Activated T-helper 1 cell treated with anti-CD3 and anti-CD28 coated beads, Interleukin-12 subunit alpha, Interleukin-12 subunit beta, Interleukin-2, Interleukin-4 antibody, amounts not matched to agents 30 ng/mL and 10 ng/mL and 1 ng/mL, durations not matched to agents 14 hours and 24 hours and 36 hours (primary cell): ENCODE results near the gene NME4. TPM values are rescaled to one million over a fixed set of nuclear protein-coding genes. Genes with fewer than 3 reads are reported as not detected.

Experiments used
- DNase-seq: peaks from one replicate; pipeline ENCODE4 v3.0.0; 2021; ENCODE audit warnings: low spot score
- H3K27ac Mint-ChIP-seq: one replicate; pipeline ENCODE4 v1.8.0; 2021; ENCODE audit warnings: mild to moderate bottlenecking, mixed read lengths
- H3K27me3 Mint-ChIP-seq: one replicate; pipeline ENCODE4 v1.8.0; 2022; ENCODE audit warnings: mild to moderate bottlenecking, moderate library complexity, mixed read lengths; ENCODE audit not compliant: insufficient read depth
- H3K36me3 Mint-ChIP-seq: one replicate; pipeline ENCODE4 v1.8.0; 2021; ENCODE audit warnings: low read depth, mixed read lengths
- H3K4me1 Mint-ChIP-seq: one replicate; pipeline ENCODE4 v1.8.0; 2021; ENCODE audit warnings: low read depth, mixed read lengths
- H3K4me3 Mint-ChIP-seq: one replicate; pipeline ENCODE4 v1.8.0; 2021; ENCODE audit warnings: mild to moderate bottlenecking, moderate library complexity, mixed read lengths
- H3K9me3 Mint-ChIP-seq: one replicate; pipeline ENCODE4 v1.8.0; 2021; ENCODE audit warnings: mixed read lengths
- intact Hi-C: fragments of 100-400 bp; cut with micrococcal nuclease; formaldehyde crosslinking; loops from one replicate; pipeline ENCODE4 v1.15.1; 2024
- total RNA-seq: library from RNA; stranded (reverse); gene quantifications from 2 replicates; pipeline ENCODE4 v1.2.3, GENCODE V29; 2022

NME4 gene
- total RNA-seq, 1 donor from 2014 or later: 57.2 TPM

GRCh38 chr16:424033-424622 lies 27.1 kb downstream of the NME4 start:
- Mint-ChIP-seq H3K36me3 (peaks cover 6% of the 10 kb centered on the region), H3K27me3 (peaks cover 18% of the 10 kb centered on the region), H3K4me3 (peak overlapping the region; percentile 71), H3K4me1 (peaks cover 32% of the 10 kb centered on the region), H3K27ac (no peak overlapping the region), H3K9me3 (no peaks in the 10 kb centered on the region)
- intact Hi-C loops: no loop called here
- DNase-seq: no peak

DNA sequence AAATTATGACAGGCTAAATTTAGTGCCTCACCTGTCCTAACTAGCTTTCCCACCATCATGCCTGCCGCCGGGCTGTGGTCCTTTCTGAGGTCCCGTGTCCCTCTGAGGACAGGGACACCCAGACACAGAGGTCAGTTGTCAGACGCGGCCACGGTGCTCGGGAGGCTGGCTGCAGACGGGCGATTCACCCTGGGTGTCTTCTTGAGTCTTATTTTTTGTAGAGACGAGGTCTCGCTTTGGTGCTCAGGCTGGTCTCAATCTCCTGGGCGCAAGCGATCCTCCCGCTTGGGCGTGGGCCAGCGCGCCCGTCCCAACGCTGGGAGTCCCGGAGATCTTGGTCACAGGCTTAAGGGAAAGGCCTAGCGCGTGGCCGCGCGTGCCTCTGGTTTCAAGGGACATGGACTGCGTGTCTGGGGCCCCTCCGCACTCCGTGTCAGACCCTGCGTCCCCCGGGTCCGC lies 27.7 kb downstream of the NME4 start:
- Mint-ChIP-seq H3K27me3 (peaks cover 18% of the 10 kb centered on the region), H3K4me3 (peak overlapping the region; percentile 71), H3K9me3 (no peaks in the 10 kb centered on the region), H3K4me1 (peaks cover 32% of the 10 kb centered on the region), H3K27ac (no peak overlapping the region), H3K36me3 (peaks cover 6% of the 10 kb centered on the region)
- intact Hi-C loops: loop anchor here (1.0 kb wide), 5 partner anchors 22 to 212 kb away; partner anchors contain the start of genes METTL26 and PGAP6
- no peak for DNase-seq

GRCh38 chr16:425082-425718 lies 28.2 kb downstream of the NME4 start, which contains the start of gene RAB11FIP3:
Gene RAB11FIP3, plus strand, starts transcription at chr16:425649. Its CDS starts 358 bp downstream, at chr16:426007.
- Mint-ChIP-seq H3K27ac (peak within 1 kb of the TSS; percentile 88), H3K27me3 (peaks cover 16% of the 10 kb centered on the region), H3K9me3 (no peaks in the 10 kb centered on the region), H3K4me1 (peaks cover 32% of the 10 kb centered on the region), H3K4me3 (peak within 1 kb of the TSS; percentile 84), H3K36me3 (peaks cover 6% of the 10 kb centered on the region)
- DNase-seq: peak; percentile 83
- intact Hi-C loops: loop anchor here (1.0 kb wide), 5 partner anchors 23 to 211 kb away; partner anchors contain the start of genes METTL26 and PGAP6

DNA sequence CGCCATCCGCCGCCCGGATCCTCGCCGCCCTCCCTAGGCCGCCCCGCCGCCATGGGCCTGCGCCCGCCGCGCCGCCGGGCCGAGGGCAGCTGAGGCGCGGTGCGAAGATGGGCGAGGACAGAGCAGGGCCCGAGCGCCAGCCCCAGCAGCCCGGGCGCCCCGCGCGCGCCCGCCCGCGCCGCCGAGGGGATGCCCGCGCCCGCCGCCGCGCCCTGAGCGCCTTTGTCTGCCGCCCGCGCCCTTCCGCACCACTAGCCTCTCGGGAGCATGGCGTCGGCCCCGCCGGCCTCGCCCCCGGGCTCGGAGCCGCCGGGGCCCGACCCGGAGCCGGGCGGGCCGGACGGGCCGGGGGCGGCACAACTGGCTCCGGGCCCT lies 28.7 kb downstream of the NME4 start:
- no peak overlapping the region for H3K27ac Mint-ChIP-seq
- peaks cover 32% of the 10 kb centered on the region for H3K4me1 Mint-ChIP-seq
- H3K27me3 Mint-ChIP-seq: peaks cover 15% of the 10 kb centered on the region
- peak overlapping the region; percentile 84 for H3K4me3 Mint-ChIP-seq
- no peak for DNase-seq
- H3K9me3 Mint-ChIP-seq: no peaks in the 10 kb centered on the region
- intact Hi-C loops: loop anchor here (1.0 kb wide), 5 partner anchors 23 to 211 kb away; partner anchors contain the start of genes METTL26 and PGAP6
- peaks cover 6% of the 10 kb centered on the region for H3K36me3 Mint-ChIP-seq

DNA sequence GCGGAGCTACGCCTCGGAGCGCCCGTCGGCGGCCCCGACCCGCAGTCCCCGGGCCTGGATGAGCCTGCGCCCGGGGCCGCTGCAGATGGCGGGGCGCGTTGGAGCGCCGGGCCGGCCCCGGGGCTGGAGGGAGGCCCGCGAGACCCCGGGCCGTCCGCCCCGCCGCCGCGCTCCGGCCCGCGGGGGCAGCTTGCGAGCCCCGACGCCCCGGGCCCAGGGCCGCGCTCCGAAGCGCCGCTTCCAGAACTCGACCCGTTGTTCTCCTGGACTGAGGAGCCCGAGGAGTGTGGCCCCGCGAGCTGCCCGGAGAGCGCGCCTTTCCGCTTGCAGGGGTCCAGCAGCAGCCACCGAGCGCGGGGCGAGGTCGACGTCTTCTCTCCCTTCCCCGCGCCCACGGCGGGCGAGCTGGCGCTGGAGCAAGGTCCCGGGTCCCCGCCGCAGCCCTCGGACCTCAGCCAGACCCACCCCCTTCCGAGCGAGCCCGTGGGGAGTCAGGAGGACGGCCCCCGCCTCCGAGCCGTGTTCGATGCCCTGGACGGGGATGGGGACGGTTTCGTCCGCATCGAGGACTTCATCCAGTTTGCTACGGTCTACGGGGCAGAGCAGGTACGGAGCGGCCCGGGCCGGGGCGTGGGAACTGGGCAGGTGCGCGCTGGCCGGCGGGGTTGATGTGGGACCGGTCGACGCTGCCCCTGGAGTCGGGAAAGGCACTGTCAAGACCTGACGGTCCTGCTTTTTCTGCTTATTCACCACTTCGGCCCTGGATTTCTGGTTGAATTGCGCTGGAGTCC lies 29.3 kb downstream of the NME4 start:
- intact Hi-C loops: no loop called here
- peak overlapping the region; percentile 52 for H3K27ac Mint-ChIP-seq
- no peaks in the 10 kb centered on the region for H3K9me3 Mint-ChIP-seq
- DNase-seq: no peak
- peaks cover 11% of the 10 kb centered on the region for H3K27me3 Mint-ChIP-seq
- peaks cover 6% of the 10 kb centered on the region for H3K36me3 Mint-ChIP-seq
- H3K4me3 Mint-ChIP-seq: peak overlapping the region; percentile 82
- H3K4me1 Mint-ChIP-seq: peaks cover 32% of the 10 kb centered on the region

DNA sequence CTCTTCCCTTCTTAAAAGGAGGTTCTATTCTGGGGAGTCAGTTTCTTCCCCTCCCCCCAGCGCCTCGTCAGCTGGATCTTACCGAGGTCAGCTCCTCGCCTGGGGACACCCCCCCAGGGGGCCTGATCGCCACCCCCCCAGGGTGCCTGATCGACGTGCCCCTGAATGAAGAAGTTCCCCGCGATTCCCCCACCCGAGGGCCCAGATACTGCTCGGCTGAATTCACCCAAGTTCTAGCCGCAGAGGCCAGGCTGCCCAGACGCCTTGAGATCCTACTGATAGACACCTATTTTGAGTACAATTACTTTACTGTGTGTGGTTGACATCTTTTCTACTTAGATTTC lies 29.9 kb downstream of the NME4 start:
- DNase-seq: no peak
- Mint-ChIP-seq H3K4me1 (peaks cover 32% of the 10 kb centered on the region), H3K27me3 (peaks cover 11% of the 10 kb centered on the region), H3K36me3 (peaks cover 6% of the 10 kb centered on the region), H3K27ac (peak overlapping the region; percentile 52), H3K4me3 (peak overlapping the region; percentile 82), H3K9me3 (no peaks in the 10 kb centered on the region)
- intact Hi-C loops: no loop called here

DNA sequence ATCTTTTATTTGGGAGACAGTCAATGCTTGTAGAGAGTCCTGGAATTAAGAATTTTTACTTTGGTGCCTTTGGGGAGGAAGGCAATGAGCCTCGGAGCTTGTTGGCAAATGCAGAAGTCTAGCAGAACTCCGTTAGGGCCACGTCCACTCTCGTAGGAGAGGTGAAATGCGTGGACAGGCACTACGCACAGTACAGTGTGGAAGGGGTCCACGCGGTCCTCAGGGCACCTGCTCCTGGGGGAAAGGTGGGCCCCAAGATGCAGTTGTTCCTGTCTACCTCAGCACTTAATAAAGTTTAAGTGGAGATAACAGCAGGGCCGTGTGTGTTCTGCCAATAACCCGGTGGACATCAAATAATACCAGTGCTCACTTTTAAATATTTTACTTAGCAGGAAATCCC lies 30.3 kb downstream of the NME4 start:
- peaks cover 9% of the 10 kb centered on the region for H3K27me3 Mint-ChIP-seq
- peak overlapping the region; percentile 52 for H3K27ac Mint-ChIP-seq
- H3K36me3 Mint-ChIP-seq: peaks cover 6% of the 10 kb centered on the region
- intact Hi-C loops: no loop called here
- no peak for DNase-seq
- H3K9me3 Mint-ChIP-seq: no peaks in the 10 kb centered on the region
- peaks cover 32% of the 10 kb centered on the region for H3K4me1 Mint-ChIP-seq
- H3K4me3 Mint-ChIP-seq: peak overlapping the region; percentile 82

DNA sequence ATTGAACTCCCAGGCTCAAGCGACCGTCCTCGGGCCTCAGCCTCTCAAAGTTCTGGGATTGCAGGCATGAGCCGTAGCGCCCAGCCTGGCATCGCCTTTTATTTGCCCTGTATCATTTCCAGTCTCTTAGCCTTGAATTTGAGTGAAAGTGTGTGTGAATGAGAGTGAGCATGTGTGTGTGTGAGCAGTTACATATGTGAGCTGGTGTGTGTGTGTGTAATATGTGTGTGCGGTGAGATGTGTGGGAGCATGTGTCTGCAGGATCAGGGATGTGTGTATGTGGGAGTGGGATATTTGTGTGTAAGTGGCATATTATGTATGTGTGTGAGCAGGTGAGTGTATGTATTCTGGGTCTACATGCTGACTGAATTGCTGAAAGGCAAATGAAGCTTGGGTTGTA lies 33.9 kb downstream of the NME4 start:
- Mint-ChIP-seq H3K4me1 (peaks cover 22% of the 10 kb centered on the region), H3K36me3 (peaks cover 9% of the 10 kb centered on the region), H3K27ac (no peak overlapping the region)

GRCh38 chr16:440627-441026 lies 43.6 kb downstream of the NME4 start:
- H3K27me3 Mint-ChIP-seq: no peaks in the 10 kb centered on the region
- H3K9me3 Mint-ChIP-seq: no peaks in the 10 kb centered on the region
- DNase-seq: no peak
- H3K36me3 Mint-ChIP-seq: no peaks in the 10 kb centered on the region
- H3K4me1 Mint-ChIP-seq: peaks cover 4% of the 10 kb centered on the region
- intact Hi-C loops: loop anchor here (10.0 kb wide), 1 partner anchor 54 kb away; no protein-coding TSS in a partner anchor
- H3K4me3 Mint-ChIP-seq: no peak overlapping the region
- no peak overlapping the region for H3K27ac Mint-ChIP-seq

More for the DNA sequence above, 33.9 kb downstream of the NME4 start:
- no peak overlapping the region for H3K4me3 Mint-ChIP-seq
- no peak for DNase-seq
- H3K9me3 Mint-ChIP-seq: no peaks in the 10 kb centered on the region
- intact Hi-C loops: no loop called here
- no peaks in the 10 kb centered on the region for H3K27me3 Mint-ChIP-seq

GRCh38 chr16:441447-441846 lies 44.4 kb downstream of the NME4 start:
- no peak for DNase-seq
- H3K4me3 Mint-ChIP-seq: no peak overlapping the region
- no peaks in the 10 kb centered on the region for H3K9me3 Mint-ChIP-seq
- H3K36me3 Mint-ChIP-seq: no peaks in the 10 kb centered on the region
- intact Hi-C loops: loop anchor here (10.0 kb wide), 1 partner anchor 53 kb away; no protein-coding TSS in a partner anchor
- H3K4me1 Mint-ChIP-seq: peaks cover 4% of the 10 kb centered on the region
- H3K27me3 Mint-ChIP-seq: no peaks in the 10 kb centered on the region
- H3K27ac Mint-ChIP-seq: no peak overlapping the region

GRCh38 chr16:442976-443375 lies 46.0 kb downstream of the NME4 start:
- Mint-ChIP-seq H3K4me1 (peaks cover 4% of the 10 kb centered on the region), H3K4me3 (no peak overlapping the region), H3K36me3 (no peaks in the 10 kb centered on the region), H3K9me3 (no peaks in the 10 kb centered on the region), H3K27me3 (no peaks in the 10 kb centered on the region), H3K27ac (no peak overlapping the region)
- no peak for DNase-seq
- intact Hi-C loops: loop anchor here (10.0 kb wide), 1 partner anchor 52 kb away; no protein-coding TSS in a partner anchor

- no peak overlapping the region for H3K27ac Mint-ChIP-seq
- H3K27me3 Mint-ChIP-seq: no peaks in the 10 kb centered on the region
- no peaks in the 10 kb centered on the region for H3K9me3 Mint-ChIP-seq
- H3K36me3 Mint-ChIP-seq: no peaks in the 10 kb centered on the region
- no peak overlapping the region for H3K4me3 Mint-ChIP-seq
- H3K4me1 Mint-ChIP-seq: peaks cover 4% of the 10 kb centered on the region
- intact Hi-C loops: loop anchor here (10.0 kb wide), 1 partner anchor 51 kb away; no protein-coding TSS in a partner anchor
- no peak for DNase-seq
Measured at GRCh38 chr16:444027-444426, 47.0 kb downstream of the NME4 start.
